Panc1 (cell line): ENCODE data around the gene SH3TC2. TPM values are rescaled to one million over a fixed set of nuclear protein-coding genes. Genes with fewer than 3 reads are reported as not detected.

ENCODE experiments used
- ATAC-seq: fragments of 200-7000 bp; cut with Tn5 transposase; 2 replicates; pipeline ENCODE4 v1.9.1; 2020; ENCODE audit warnings: mild to moderate bottlenecking, moderate library complexity
- BruUV-seq: library from RNA; stranded (reverse); fragments of 400-500 nt; replicated peaks from 2 replicates; lab custom pipeline; 2021; lab: Mats Ljungman, UMichigan
- CTCF ChIA-PET: fragments of 300-600 bp; sonication (Branson Sonifier 250); formaldehyde crosslinking; loops from one replicate; lab custom pipeline; 2022; ENCODE audit warnings: antibody characterized with exemption; lab: Charles Lee
- POLR2A ChIA-PET: fragments of 300-600 bp; sonication (Branson Sonifier 250); formaldehyde crosslinking; loops from one replicate; lab custom pipeline; 2022; ENCODE audit warnings: antibody characterized with exemption; lab: Charles Lee
- DNase-seq: peaks from one replicate; pipeline ENCODE4 v3.0.0-alpha.2; 2010; ENCODE audit warnings: low read depth, low spot score
- H3K27ac ChIP-seq: 2 replicates; pipeline ENCODE4 v1.5.1; 2011; ENCODE audit warnings: mild to moderate bottlenecking, low read length, inconsistent platforms
- H3K27me3 ChIP-seq: fragments of 200-500 bp; sonication (Bioruptor generic); 2 replicates; pipeline ENCODE4 v1.6.0; 2014; ENCODE audit warnings: low read length, inconsistent platforms; ENCODE audit not compliant: control insufficient read depth, insufficient read depth
- H3K36me3 ChIP-seq: fragments of 200-500 bp; sonication (Bioruptor generic); 2 replicates; pipeline ENCODE4 v1.5.1; 2014; ENCODE audit warnings: inconsistent platforms, mild to moderate bottlenecking, low read length, moderate library complexity; ENCODE audit not compliant: control insufficient read depth, insufficient read depth
- H3K4me1 ChIP-seq: 2 replicates; pipeline ENCODE4 v1.5.1; 2011; ENCODE audit warnings: inconsistent platforms, mild to moderate bottlenecking, low read length, moderate library complexity; ENCODE audit not compliant: control insufficient read depth, insufficient read depth
- H3K4me3 ChIP-seq, 2 experiments: 2 replicates each; pipeline ENCODE4 v1.5.1; 2011 to 2012; ENCODE audit warnings: low read depth in 2 of 2, low read length in 2 of 2, mild to moderate bottlenecking in 2 of 2, inconsistent platforms in 1 of 2, moderate library complexity in 1 of 2
- H3K9me3 ChIP-seq: fragments of 200-500 bp; sonication (Bioruptor generic); 2 replicates; pipeline ENCODE4 v1.5.1; 2014; ENCODE audit warnings: low read depth, mild to moderate bottlenecking, inconsistent platforms, low read length, moderate library complexity; ENCODE audit not compliant: control insufficient read depth, insufficient read depth
- CTCF ChIP-seq: fragments of 450-650 bp; IDR thresholded peaks from 2 replicates; pipeline ENCODE4 v1.5.1; 2017; ENCODE audit warnings: mild to moderate bottlenecking
- POLR2AphosphoS5 ChIP-seq: IDR thresholded peaks from 2 replicates; pipeline ENCODE4 v1.6.1; 2012; ENCODE audit warnings: mild to moderate bottlenecking, low read depth, low read length, moderate library complexity
- REST ChIP-seq, 2 experiments: IDR thresholded peaks; 2 replicates each; pipeline ENCODE4 v1.6.1; 2011 to 2012; ENCODE audit warnings: low read depth in 2 of 2, control low read depth in 1 of 2, low read length in 1 of 2, mild to moderate bottlenecking in 1 of 2, moderate library complexity in 1 of 2; ENCODE audit not compliant: insufficient read depth in 1 of 2
- SIN3A ChIP-seq: IDR thresholded peaks from 2 replicates; pipeline ENCODE4 v1.6.1; 2012; ENCODE audit warnings: low read depth, mild to moderate bottlenecking, low read length, moderate library complexity, borderline replicate concordance; ENCODE audit not compliant: insufficient read depth
- TCF7L2 ChIP-seq: IDR thresholded peaks from 2 replicates; pipeline ENCODE4 v1.6.1; 2011; ENCODE audit warnings: mild to moderate bottlenecking, low read depth, low read length, inconsistent platforms
- in situ Hi-C: cut with HindIII; loops from 2 replicates; pipeline ENCODE4 v1.10.0; 2016; ENCODE audit warnings: low sequenced_read_pairs, low pct_unique_long_range_greater_than_20kb
- intact Hi-C: fragments of 100-400 bp; cut with micrococcal nuclease; formaldehyde crosslinking; loops from one replicate; pipeline ENCODE4 v1.10.0; 2022; ENCODE audit not compliant: unreplicated experiment
- total RNA-seq: library from RNA; stranded (reverse); gene quantifications from one replicate; pipeline ENCODE4 v1.2.1, GENCODE V29; 2021; ENCODE audit not compliant: unreplicated experiment

Gene SH3TC2
- total RNA-seq, 1 experiment from 2014 or later, result 0.33 TPM

GRCh38 chr5:149041242-149041641 lies 21.6 kb downstream of the SH3TC2 start:
- Histone ChIP-seq H3K27me3 (no peaks in the 10 kb centered on the region), H3K36me3 (no peaks in the 10 kb centered on the region), H3K4me3 (no peak overlapping the region), H3K27ac (no peak overlapping the region), H3K4me1 (no peaks in the 10 kb centered on the region), H3K9me3 (no peaks in the 10 kb centered on the region)
- TF ChIP-seq SIN3A, result no peak
- TF ChIP-seq POLR2AphosphoS5, result no peak
- TF ChIP-seq CTCF, result no peak
- TF ChIP-seq REST (IDR thresholded peaks at IDR 0.05; ENCODE audit: insufficient read depth in 1 of 2, low read depth in 2 of 2, low read length in 1 of 2), result no peak
- TF ChIP-seq TCF7L2, result no peak
- CTCF ChIA-PET, result no interaction called here
- intact Hi-C loops, result no loop called here
- DNase-seq (no peak), ATAC-seq (no peak)
- POLR2A ChIA-PET, result no interaction called here
- in situ Hi-C loops, result no loop called here
- no TSS peak for BruUV-seq

- DNase-seq, result no peak
- Histone ChIP-seq H3K27me3 (no peaks in the 10 kb centered on the region), H3K9me3 (no peaks in the 10 kb centered on the region), H3K4me1 (no peaks in the 10 kb centered on the region), H3K36me3 (no peaks in the 10 kb centered on the region), H3K27ac (no peak overlapping the region), H3K4me3 (no peak overlapping the region)
- intact Hi-C loops, result no loop called here
- no TSS peak for BruUV-seq
- in situ Hi-C loops, result no loop called here
- CTCF ChIA-PET, result no interaction called here
- TF ChIP-seq TCF7L2 (no peak), SIN3A (no peak), REST (IDR thresholded peaks at IDR 0.05; ENCODE audit: insufficient read depth in 1 of 2, low read depth in 2 of 2, low read length in 1 of 2) (no peak), CTCF (no peak), POLR2AphosphoS5 (no peak)
- POLR2A ChIA-PET, result no interaction called here
- no peak for ATAC-seq
These were observed 22.4 kb downstream of the SH3TC2 start for GRCh38 chr5:149040421-149040820.
